ENCODE data around the gene GP2.

Gene GP2

DNA sequence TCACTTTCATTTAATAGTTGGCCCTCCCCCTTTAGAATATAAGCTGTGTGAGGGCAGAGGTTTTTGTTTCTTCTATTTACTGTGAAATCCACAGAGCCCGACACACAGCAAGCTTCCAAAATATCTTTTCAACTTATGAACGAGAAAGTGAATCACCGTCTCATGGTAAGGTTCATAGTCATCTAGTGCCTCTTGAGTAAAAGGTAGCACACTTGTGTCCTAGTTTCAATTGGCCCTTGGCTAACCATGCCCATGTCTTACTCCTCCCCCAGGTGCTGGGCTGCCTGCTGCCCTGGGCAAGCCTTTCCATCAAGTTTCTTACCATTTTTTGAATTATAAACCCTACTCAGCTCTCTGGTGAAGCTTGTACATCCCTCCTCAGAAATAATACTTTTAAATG is 12.4 kb upstream of the GP2 start:
- H3K4me3 ChIP-seq (ENCODE audit: low read length) = no peak overlapping the region
- TF ChIP-seq, protein P1, sequence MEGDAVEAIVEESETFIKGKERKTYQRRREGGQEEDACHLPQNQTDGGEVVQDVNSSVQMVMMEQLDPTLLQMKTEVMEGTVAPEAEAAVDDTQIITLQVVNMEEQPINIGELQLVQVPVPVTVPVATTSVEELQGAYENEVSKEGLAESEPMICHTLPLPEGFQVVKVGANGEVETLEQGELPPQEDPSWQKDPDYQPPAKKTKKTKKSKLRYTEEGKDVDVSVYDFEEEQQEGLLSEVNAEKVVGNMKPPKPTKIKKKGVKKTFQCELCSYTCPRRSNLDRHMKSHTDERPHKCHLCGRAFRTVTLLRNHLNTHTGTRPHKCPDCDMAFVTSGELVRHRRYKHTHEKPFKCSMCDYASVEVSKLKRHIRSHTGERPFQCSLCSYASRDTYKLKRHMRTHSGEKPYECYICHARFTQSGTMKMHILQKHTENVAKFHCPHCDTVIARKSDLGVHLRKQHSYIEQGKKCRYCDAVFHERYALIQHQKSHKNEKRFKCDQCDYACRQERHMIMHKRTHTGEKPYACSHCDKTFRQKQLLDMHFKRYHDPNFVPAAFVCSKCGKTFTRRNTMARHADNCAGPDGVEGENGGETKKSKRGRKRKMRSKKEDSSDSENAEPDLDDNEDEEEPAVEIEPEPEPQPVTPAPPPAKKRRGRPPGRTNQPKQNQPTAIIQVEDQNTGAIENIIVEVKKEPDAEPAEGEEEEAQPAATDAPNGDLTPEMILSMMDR (conservative IDR thresholded peaks at IDR 0.05; ENCODE audit: low read depth, low read length) = no peak
- DNase-seq (ENCODE audit: low read depth) = no peak

DNA sequence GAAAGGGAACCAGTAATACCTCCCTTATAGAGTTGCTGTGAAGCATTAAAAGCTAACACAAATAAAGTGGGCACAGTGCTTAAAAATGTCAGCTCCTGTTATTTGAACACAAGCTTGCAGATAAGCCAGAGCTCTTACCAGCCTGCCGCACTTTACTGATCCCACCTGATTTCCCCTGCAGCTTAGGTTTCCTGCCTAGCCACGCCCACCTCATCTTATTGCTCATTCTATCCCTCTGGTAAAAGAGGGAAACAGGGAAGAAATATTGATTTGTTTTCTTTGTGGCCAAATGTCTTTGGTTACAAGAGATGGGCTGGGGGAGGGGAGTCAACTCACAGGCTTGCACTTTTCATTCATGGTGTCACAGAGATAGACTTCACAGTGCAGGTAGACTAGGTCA is 9.6 kb upstream of the GP2 start:
- H3K4me3 ChIP-seq (ENCODE audit: low read length) = no peak overlapping the region
- TF ChIP-seq, protein P1 (conservative IDR thresholded peaks at IDR 0.05; ENCODE audit: low read depth, low read length) = no peak
- DNase-seq (ENCODE audit: low read depth) = no peak

DNA sequence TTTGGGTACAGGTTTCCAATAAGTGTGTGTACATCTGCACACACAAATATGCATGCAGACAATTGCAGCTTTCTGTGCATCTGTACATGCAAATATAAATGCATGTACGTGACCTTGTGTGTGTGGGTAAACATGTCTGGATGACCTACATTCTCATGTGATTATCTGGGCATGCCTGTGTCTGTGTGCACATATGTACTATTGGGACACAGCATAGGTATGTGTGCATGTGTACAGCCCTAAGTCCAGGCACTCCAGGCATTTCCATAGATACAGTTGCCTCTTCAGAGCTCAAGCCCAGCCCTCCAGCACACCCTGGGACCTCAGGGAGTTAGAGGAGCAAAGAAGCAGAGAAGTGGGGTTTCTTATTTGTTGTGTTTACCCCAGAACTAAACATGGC is 7.1 kb upstream of the GP2 start:
- TF ChIP-seq, protein P1 (conservative IDR thresholded peaks at IDR 0.05; ENCODE audit: low read depth, low read length) = no peak
- no peak for DNase-seq (ENCODE audit: low read depth)
- no peak overlapping the region for H3K4me3 ChIP-seq (ENCODE audit: low read length)

DNA sequence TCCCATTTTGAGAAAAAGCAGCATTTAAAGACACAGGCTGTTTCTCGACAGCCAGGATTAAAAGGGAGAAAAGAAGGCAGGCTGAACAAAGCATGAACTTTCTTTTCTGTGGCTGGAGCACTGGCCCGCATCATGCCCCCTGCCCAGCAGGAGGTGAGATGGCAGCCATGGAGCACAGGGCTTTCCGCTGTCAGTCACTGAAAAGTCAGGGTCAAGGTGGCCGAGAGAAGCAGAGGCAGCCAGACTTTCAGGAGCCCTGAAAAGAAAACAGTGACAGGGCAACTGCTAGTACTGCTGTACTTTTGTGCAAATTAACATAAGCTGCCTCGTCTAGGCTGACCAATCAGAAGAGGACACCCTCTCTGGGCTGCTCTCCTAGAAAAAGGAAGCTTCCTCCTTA is 5.8 kb upstream of the GP2 start:
- no peak for DNase-seq (ENCODE audit: low read depth)
- no peak overlapping the region for H3K4me3 ChIP-seq (ENCODE audit: low read length)
- TF ChIP-seq, protein P1 (conservative IDR thresholded peaks at IDR 0.05; ENCODE audit: low read depth, low read length) = no peak

DNA sequence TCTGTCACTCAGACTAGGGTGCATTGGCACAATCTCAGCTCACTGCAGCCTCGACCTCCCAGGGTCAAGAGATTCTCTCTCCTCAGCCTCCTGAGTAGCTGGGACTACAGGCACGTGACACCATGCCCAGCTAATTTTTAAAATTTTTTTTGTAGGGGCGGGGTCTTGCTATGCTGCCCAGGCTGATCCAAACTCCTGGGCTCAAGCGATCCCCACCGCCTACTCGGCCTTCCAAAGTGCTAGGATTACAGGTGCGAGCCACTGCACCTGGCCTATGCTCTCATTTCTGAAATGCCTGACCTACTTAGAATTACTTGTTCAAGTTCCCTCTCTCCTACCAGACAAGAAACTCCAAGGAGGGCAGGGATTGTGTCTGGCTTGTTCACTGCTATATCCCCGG is 5.1 kb upstream of the GP2 start:
- H3K4me3 ChIP-seq (ENCODE audit: low read length) = no peak overlapping the region
- no peak for DNase-seq (ENCODE audit: low read depth)
- TF ChIP-seq, protein P1 (conservative IDR thresholded peaks at IDR 0.05; ENCODE audit: low read depth, low read length) = no peak

DNA sequence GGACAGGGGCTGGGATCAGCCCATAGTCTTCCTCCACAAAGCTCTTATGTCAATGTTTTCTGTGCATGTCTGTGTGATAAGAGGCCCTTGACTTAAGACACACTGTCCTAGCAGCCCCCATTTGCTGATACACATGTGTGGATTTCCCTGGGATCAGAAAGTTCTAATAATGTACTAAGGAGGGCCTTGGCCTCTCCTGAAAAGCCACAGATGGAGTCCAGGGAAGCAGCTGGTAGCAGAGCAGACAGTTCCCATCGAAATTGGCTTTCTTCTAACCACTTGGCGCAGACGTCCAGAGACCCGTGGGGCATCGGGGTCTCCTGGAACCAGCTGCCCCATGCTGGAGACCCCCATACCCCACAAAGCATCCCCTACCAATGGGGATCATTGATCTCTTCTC is 4.3 kb upstream of the GP2 start:
- no peak overlapping the region for H3K4me3 ChIP-seq (ENCODE audit: low read length)
- DNase-seq (ENCODE audit: low read depth) = no peak
- TF ChIP-seq, protein P1 (conservative IDR thresholded peaks at IDR 0.05; ENCODE audit: low read depth, low read length) = no peak

DNA sequence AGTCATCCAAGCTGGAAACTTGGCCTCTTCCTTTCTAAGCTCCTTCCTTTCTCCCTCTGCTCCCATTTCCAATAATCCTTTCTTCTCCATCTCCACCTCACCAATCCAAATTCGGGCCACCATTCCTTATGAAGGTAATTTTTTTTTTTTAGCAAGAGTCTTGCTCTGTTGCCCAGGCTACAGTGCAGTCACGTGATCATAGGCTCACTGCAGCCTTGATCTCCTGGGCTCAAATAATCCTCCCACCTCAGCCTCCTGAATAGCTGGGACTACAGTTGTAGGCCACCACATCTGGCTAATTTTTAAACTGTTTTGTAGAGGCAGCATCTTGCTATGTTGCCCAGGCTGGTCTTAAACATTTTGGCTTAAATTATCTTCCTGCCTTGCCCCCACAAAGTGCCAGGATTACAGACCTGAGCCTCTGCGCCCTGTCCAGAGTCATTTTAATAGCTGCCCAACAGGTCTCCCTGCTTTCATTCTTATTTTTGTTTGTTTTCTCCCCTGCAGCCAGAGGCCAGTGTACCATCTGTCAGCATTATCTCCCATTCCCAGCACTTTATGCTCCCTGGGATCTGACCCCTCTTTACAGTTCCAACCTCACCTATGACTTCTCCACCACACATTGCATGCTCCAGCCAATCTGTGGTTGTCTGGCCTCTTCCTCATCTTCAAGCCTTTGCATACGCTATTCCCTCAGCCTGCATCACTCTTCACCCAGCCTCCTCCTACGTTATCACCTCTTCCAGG is 2.3 kb upstream of the GP2 start:
- DNase-seq (ENCODE audit: low read depth) = no peak
- no peak overlapping the region for H3K4me3 ChIP-seq (ENCODE audit: low read length)
- TF ChIP-seq, protein P1 (conservative IDR thresholded peaks at IDR 0.05; ENCODE audit: low read depth, low read length) = no peak
